Stomach (tissue), 9 donors: ENCODE measurements around the gene HDAC10. TPM values are rescaled to one million over a fixed set of nuclear protein-coding genes. Genes with fewer than 3 reads are reported as not detected.
A peak's percentile ranks its signal among the peaks of the same experiment; 100 is the strongest.
"Not testable (repeated sequence)": the region's sequence is repeated elsewhere in the genome, so short reads cannot be mapped to it uniquely, and the experiment has no call there.

Experiments
- DNase-seq, 2 donors: peaks; one replicate each; pipeline versions ENCODE4 v3.0.0 to v3.0.0-alpha.2; 2013 to 2019
- H3K27ac ChIP-seq, 5 donors: fragments of 200-600 bp in 4 of 5; sonication (generic) in 4 of 5; one replicate each; pipeline ENCODE4 v1.5.1; 2013 to 2019; ENCODE audit warnings: mild to moderate bottlenecking in 1 of 5, moderate library complexity in 1 of 5
- H3K27me3 ChIP-seq, 3 donors: fragments of 200-600 bp; sonication (generic); one replicate each; pipeline ENCODE4 v1.5.1; 2017 to 2019; ENCODE audit warnings: mixed run types in 1 of 3
- H3K36me3 ChIP-seq, 4 donors: fragments of 200-600 bp; sonication (generic); 1 replicate in 3 of 4; 2 replicates in 1 of 4; pipeline ENCODE4 v1.5.1; 2016 to 2019
- H3K4me1 ChIP-seq, 4 donors: fragments of 200-600 bp; sonication (generic); one replicate each; pipeline ENCODE4 v1.5.1; 2016 to 2019
- H3K4me3 ChIP-seq, 4 donors: fragments of 200-600 bp; sonication (generic) in 3 of 4; one replicate each; pipeline ENCODE4 v1.5.1; 2016 to 2019; ENCODE audit warnings: mild to moderate bottlenecking in 1 of 4
- H3K9me3 ChIP-seq, 4 donors: fragments of 200-600 bp; sonication (generic); one replicate each; pipeline ENCODE4 v1.5.1; 2016 to 2019
- EP300 ChIP-seq: sonication (generic); formaldehyde crosslinking; IDR thresholded peaks from one replicate; pipeline ENCODE4 v1.6.1; 2017; ENCODE audit warnings: antibody characterized with exemption
- POLR2AphosphoS5 ChIP-seq, 3 donors: sonication (generic); formaldehyde crosslinking; IDR thresholded peaks; one replicate each; pipeline ENCODE4 v1.6.1; 2016; ENCODE audit warnings: antibody characterized with exemption in 3 of 3
- WGBS, 5 donors: extraction: QIAGEN DNeasy Blood & Tissue Kit in 3 of 5; methylation state at CpG; one replicate each; pipeline versions ENCODE4 v1.1.5 to v1.1.7; 2013 to 2018; 5-methylcytosine and 5-hydroxymethylcytosine counted together
- intact Hi-C: fragments of 100-400 bp; cut with DNase I; formaldehyde crosslinking; loops from one replicate; pipeline ENCODE4 v1.15.1; 2023; ENCODE audit warnings: low total_unique reads
- polyA plus RNA-seq, 3 donors: library from polyadenylated mRNA; stranded (reverse); fragments of 200-250 nt; gene quantifications; one replicate each; pipeline ENCODE4 v1.2.3, GENCODE V29; 2013
- total RNA-seq, 5 donors: library from RNA; depleted of rRNA; stranded (reverse); fragments of >200 nt; gene quantifications; one replicate each; pipeline versions ENCODE4 v1.1.0 to v1.2.3, GENCODE V29; 2014 to 2016
- TF ChIP-seq, protein P1 (sequence below), 7 experiments: fragments of 450-650 bp in 4 of 7; fragments of 200-600 bp in 3 of 7; sonication (generic) in 3 of 7; IDR thresholded peaks; one replicate each; pipeline ENCODE4 v1.5.1; 2016 to 2019; ENCODE audit warnings: antibody characterized with exemption in 7 of 7, control low read depth in 2 of 7, mild to moderate bottlenecking in 1 of 7
- donor health status: healthy with polysubstance abuse.
- donor health status: Bipolar disorder and iron deficiency.
- donor health status: healthy.

HDAC10 gene
- total and polyA plus RNA-seq, 8 donors = 15.4 to 156 (median 41.8) TPM

DNA sequence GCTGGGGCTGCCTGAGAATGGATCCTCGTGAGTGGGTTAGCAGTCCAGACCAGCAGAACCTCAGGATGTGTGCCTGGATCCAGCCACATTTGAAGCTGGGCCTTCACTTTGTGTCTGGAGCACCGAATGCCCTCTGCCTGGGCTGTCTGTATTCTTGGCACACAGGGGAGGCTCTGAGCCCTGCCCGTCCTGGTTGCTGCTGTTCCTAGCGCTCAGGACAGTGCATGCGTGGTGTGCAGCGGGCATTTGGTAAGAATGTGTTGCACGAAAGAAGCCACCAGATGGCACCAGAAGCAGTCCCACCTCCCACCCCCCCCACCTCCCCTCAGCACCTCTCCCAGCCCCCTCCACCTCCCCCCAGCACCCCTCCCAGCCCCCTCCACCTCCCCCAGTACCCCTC is 23.2 kb upstream of the HDAC10 start:
- Histone ChIP-seq H3K4me3 (no peak overlapping the region), H3K36me3 (peaks cover 44 to 52% (median 45%) of the 10 kb centered on the region in 4 donors), H3K27me3 (peaks cover 0 to 34% (median 3%) of the 10 kb centered on the region in 3 donors), H3K4me1 (peaks cover 36 to 73% (median 52%) of the 10 kb centered on the region in 4 donors), H3K27ac (peak overlapping the region in 2 of 5 donors; percentile 2 to 16), H3K9me3 (no peaks in the 10 kb centered on the region)
- no peak for TF ChIP-seq EP300
- TF ChIP-seq, protein P1, sequence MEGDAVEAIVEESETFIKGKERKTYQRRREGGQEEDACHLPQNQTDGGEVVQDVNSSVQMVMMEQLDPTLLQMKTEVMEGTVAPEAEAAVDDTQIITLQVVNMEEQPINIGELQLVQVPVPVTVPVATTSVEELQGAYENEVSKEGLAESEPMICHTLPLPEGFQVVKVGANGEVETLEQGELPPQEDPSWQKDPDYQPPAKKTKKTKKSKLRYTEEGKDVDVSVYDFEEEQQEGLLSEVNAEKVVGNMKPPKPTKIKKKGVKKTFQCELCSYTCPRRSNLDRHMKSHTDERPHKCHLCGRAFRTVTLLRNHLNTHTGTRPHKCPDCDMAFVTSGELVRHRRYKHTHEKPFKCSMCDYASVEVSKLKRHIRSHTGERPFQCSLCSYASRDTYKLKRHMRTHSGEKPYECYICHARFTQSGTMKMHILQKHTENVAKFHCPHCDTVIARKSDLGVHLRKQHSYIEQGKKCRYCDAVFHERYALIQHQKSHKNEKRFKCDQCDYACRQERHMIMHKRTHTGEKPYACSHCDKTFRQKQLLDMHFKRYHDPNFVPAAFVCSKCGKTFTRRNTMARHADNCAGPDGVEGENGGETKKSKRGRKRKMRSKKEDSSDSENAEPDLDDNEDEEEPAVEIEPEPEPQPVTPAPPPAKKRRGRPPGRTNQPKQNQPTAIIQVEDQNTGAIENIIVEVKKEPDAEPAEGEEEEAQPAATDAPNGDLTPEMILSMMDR (IDR thresholded peaks at IDR 0.05) = peak in 3 of 7 experiments; percentile 16 to 41 (median 19)
- intact Hi-C loops = no loop called here
- WGBS, 5 donors = 18 to 24% (median 23%) methylated on average over 6 to 7 of the region's 7 CpGs; no CpG with 5 or more reads in 1 of the 5 donors
- peak; percentile 66 to 84 for DNase-seq

GRCh38 chr22:50273781-50274180 is 22.7 kb upstream of the HDAC10 start:
- H3K4me1 ChIP-seq = peaks cover 41 to 78% (median 57%) of the 10 kb centered on the region in 4 donors
- intact Hi-C loops, H3K4me3 ChIP-seq, H3K9me3 ChIP-seq, DNase-seq: not testable (repeated sequence)
- peaks cover 0 to 36% (median 3%) of the 10 kb centered on the region in 3 donors for H3K27me3 ChIP-seq
- peaks cover 38 to 46% (median 40%) of the 10 kb centered on the region in 4 donors for H3K36me3 ChIP-seq
- 66 to 84% (median 79%) methylated on average over 10 of the region's 10 CpGs for WGBS, 5 donors
- H3K27ac ChIP-seq = peak overlapping the region in 1 of 5 donors; percentile 16

- intact Hi-C loops, H3K9me3 ChIP-seq, DNase-seq, H3K27ac ChIP-seq, H3K4me3 ChIP-seq: not testable (repeated sequence)
- H3K4me1 ChIP-seq = peaks cover 45 to 83% (median 61%) of the 10 kb centered on the region in 4 donors
- 17 to 100% (median 36%) methylated on average over 1 to 11 of the region's 11 CpGs for WGBS, 5 donors
- peaks cover 34 to 42% (median 36%) of the 10 kb centered on the region in 4 donors for H3K36me3 ChIP-seq
- H3K27me3 ChIP-seq = peaks cover 0 to 36% (median 3%) of the 10 kb centered on the region in 3 donors
Measured at GRCh38 chr22:50273352-50273751, 22.3 kb upstream of the HDAC10 start.

- DNase-seq = no peak
- intact Hi-C loops = no loop called here
- Histone ChIP-seq H3K9me3 (no peaks in the 10 kb centered on the region), H3K36me3 (peaks cover 23 to 31% (median 25%) of the 10 kb centered on the region in 4 donors), H3K27me3 (peaks cover 0 to 36% (median 3%) of the 10 kb centered on the region in 3 donors), H3K4me3 (peak overlapping the region; percentile 52 to 59 (median 56)), H3K4me1 (peaks cover 57 to 87% (median 73%) of the 10 kb centered on the region in 4 donors), H3K27ac (peak overlapping the region; percentile 38 to 83 (median 43))
- no peak for TF ChIP-seq POLR2AphosphoS5 (IDR thresholded peaks at IDR 0.05)
- TF ChIP-seq, protein P1 (IDR thresholded peaks at IDR 0.05) = peak in 1 of 7 experiments; percentile 4
- WGBS, 5 donors = 35 to 46% (median 40%) methylated on average over 17 to 26 of the region's 26 CpGs
Measured at GRCh38 chr22:50272044-50272802, 21.2 kb upstream of the HDAC10 start.

DNA sequence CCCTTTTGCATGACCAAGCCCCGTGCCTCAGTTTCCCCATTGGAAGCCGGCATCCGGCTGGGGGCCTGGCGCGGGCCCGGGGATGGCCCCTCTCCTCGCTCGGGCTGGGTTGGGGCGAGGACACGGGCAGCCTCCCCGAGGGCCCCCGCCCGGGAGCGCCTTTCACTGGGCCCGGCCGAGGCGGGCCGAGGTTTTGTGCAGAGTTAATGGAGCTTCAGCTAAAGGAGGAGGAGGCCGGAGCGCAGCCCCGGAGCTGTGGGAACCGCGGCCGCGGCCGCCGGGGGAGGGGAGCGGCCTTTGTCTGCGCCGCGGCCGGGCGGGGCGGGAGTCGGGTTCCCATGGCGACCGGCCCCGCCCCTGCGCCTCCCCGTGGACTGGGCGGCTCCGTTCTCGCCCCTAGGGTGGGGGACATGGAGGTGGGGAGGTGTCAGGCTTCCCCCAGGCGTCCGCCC is 20.5 kb upstream of the HDAC10 start:
- DNase-seq = peak; percentile 77 to 85
- Histone ChIP-seq H3K4me3 (peak overlapping the region; percentile 52 to 59 (median 56)), H3K36me3 (peaks cover 16 to 24% (median 18%) of the 10 kb centered on the region in 4 donors), H3K9me3 (no peaks in the 10 kb centered on the region), H3K4me1 (peaks cover 58 to 90% (median 78%) of the 10 kb centered on the region in 4 donors), H3K27ac (peak overlapping the region; percentile 23 to 83 (median 43)), H3K27me3 (peaks cover 0 to 36% (median 3%) of the 10 kb centered on the region in 3 donors)
- intact Hi-C loops = no loop called here
- TF ChIP-seq, protein P1 (IDR thresholded peaks at IDR 0.05) = peak in 1 of 7 experiments; percentile 29
- no peak for TF ChIP-seq POLR2AphosphoS5 (IDR thresholded peaks at IDR 0.05)
- 0 to 1% (median 1%) methylated on average over 11 to 45 of the region's 45 CpGs for WGBS, 5 donors
